ENCODE results near the gene ZNF550. TPM values are rescaled to one million over a fixed set of nuclear protein-coding genes. Genes with fewer than 3 reads are reported as not detected.
A peak's percentile ranks its signal among the peaks of the same experiment; 100 is the strongest.

Gene ZNF550
- total and polyA plus RNA-seq, 8 donors, result 1.1 to 35.0 (median 3.5) TPM

DNA sequence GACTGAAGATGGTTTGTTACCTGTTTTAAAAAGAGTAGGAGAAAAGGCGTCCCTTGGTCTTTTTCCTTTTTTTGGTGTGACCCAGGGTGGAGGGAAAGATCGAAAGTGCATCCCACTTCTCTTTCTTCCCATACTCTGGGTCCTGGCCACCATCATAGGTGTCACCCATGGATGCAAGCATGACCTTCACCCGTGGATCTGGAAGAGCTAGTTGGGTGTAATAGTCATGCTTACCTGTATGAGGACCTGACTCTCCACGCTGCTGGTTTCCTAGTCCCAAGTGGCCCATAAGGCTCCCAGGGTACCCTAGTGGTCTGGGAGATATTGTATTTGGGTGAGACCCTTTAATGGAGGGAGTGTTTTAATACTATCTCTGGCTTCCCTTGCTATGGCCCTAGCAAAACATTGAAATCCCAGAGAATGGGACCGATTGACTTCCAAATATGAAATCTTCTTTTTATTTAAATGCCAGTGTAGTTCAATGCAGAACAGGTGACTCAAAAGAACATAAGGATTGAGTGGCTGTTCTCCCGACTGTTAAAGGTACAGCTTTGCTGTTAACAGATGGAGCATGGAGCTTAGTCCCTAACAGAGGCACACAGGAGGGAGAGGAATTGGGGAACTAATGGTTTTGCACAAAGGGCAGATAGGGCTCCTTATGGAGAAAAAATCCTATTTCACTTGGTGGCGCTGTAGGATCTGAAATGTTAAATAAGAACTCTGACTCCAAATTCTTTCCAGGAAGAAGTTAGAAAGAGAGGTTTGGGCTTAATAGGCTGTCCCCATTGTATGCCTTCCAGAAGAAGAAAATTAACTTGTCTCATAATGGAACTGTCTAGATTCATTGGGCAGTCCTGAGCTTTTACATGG lies 7.0 kb upstream of the ZNF550 start:
- WGBS, 5 donors, result 56 to 62% (median 61%) methylated on average over 7 of the region's 7 CpGs
- peaks cover 56 to 100% (median 93%) of the 10 kb centered on the region in 4 donors for H3K9me3 ChIP-seq

DNA sequence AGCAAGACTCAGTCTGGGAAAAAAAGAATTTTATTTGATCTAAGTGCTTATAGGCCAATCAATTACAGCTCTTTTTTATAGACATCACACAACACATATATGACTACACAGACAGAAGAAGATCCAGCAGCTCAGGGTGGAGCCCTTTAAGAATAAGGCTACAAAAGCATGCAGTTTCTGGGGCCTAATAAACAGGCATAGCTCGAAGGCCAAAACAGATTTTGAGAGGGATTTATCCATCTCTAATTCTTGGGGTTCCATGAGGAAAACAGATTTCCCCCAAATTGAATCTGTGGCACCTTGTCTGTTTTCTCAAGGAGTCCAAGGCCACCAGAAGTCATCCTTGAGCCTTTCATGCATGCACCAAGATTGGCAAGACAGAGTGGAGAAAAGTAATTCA lies 3.9 kb upstream of the ZNF550 start:
- Histone ChIP-seq H3K27ac (no peak overlapping the region), H3K4me1 (peaks cover 11 to 16% (median 15%) of the 10 kb centered on the region in 4 donors), H3K4me3 (no peak overlapping the region), H3K27me3 (no peaks in the 10 kb centered on the region), H3K36me3 (no peaks in the 10 kb centered on the region), H3K9me3 (peaks cover 34 to 86% (median 69%) of the 10 kb centered on the region in 4 donors)
- intact Hi-C loops (cut with DNase I; ENCODE audit: low total_unique reads), result no loop called here
- no peak for TF ChIP-seq POLR2A (IDR thresholded peaks at IDR 0.05)
- no peak for TF ChIP-seq POLR2AphosphoS5 (IDR thresholded peaks at IDR 0.05)
- TF ChIP-seq, protein P1, sequence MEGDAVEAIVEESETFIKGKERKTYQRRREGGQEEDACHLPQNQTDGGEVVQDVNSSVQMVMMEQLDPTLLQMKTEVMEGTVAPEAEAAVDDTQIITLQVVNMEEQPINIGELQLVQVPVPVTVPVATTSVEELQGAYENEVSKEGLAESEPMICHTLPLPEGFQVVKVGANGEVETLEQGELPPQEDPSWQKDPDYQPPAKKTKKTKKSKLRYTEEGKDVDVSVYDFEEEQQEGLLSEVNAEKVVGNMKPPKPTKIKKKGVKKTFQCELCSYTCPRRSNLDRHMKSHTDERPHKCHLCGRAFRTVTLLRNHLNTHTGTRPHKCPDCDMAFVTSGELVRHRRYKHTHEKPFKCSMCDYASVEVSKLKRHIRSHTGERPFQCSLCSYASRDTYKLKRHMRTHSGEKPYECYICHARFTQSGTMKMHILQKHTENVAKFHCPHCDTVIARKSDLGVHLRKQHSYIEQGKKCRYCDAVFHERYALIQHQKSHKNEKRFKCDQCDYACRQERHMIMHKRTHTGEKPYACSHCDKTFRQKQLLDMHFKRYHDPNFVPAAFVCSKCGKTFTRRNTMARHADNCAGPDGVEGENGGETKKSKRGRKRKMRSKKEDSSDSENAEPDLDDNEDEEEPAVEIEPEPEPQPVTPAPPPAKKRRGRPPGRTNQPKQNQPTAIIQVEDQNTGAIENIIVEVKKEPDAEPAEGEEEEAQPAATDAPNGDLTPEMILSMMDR (IDR thresholded peaks at IDR 0.05), result no peak
- no peak for TF ChIP-seq EP300 (IDR thresholded peaks at IDR 0.05)
- 55 to 76% (median 62%) methylated on average over 1 of the region's 1 CpG for WGBS, 5 donors
- no peak for DNase-seq

More for the DNA sequence above, 7.0 kb upstream of the ZNF550 start:
- Histone ChIP-seq H3K27me3 (no peaks in the 10 kb centered on the region), H3K4me1 (no peaks in the 10 kb centered on the region), H3K27ac (no peak overlapping the region), H3K36me3 (peaks cover 0 to 14% (median 4%) of the 10 kb centered on the region in 4 donors), H3K4me3 (no peak overlapping the region)
- no peak for DNase-seq
- intact Hi-C loops (cut with DNase I; ENCODE audit: low total_unique reads), result no loop called here
- no peak for TF ChIP-seq EP300 (IDR thresholded peaks at IDR 0.05)
- TF ChIP-seq, protein P1 (IDR thresholded peaks at IDR 0.05), result no peak

DNA sequence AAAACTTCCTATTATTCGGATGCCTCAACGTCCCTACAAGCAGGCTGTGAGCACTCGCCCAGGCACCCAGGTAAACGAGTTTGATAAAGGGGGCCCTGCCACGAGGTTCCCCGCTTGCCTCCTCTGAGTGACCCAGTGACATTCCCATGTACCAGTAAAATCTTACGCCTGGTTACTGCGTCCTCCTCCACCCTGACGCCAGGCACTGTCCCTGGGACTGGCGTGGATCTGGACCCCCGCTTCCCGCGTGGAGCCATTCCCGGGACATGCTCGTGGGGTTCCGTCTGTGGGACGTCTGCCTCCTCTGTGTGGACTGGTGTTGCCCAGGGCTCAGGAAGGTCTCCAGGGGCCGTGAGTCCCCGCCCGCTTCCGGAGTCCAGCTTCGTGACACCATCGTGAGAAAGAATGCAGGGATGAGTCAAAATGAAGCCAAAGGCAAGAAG lies 407 bp upstream of the ZNF550 start:
- DNase-seq, result peak in 1 of 2 donors; percentile 57
- Histone ChIP-seq H3K27me3 (no peaks in the 10 kb centered on the region), H3K4me3 (peak overlapping the region; percentile 87 to 100 (median 96)), H3K4me1 (peaks cover 14 to 27% (median 25%) of the 10 kb centered on the region in 4 donors), H3K36me3 (peaks cover 10 to 23% (median 13%) of the 10 kb centered on the region in 4 donors), H3K27ac (peak overlapping the region in 2 of 5 donors; percentile 79 to 82), H3K9me3 (peaks cover 3 to 82% (median 47%) of the 10 kb centered on the region in 4 donors)
- TF ChIP-seq, protein P1 (IDR thresholded peaks at IDR 0.05), result no peak
- TF ChIP-seq POLR2A (IDR thresholded peaks at IDR 0.05), result no peak
- no peak for TF ChIP-seq EP300 (IDR thresholded peaks at IDR 0.05)
- TF ChIP-seq POLR2AphosphoS5 (IDR thresholded peaks at IDR 0.05), result no peak
- intact Hi-C loops (cut with DNase I; ENCODE audit: low total_unique reads), result no loop called here
- WGBS, 5 donors, result 12 to 22% (median 19%) methylated on average over 19 to 23 of the region's 23 CpGs

DNA sequence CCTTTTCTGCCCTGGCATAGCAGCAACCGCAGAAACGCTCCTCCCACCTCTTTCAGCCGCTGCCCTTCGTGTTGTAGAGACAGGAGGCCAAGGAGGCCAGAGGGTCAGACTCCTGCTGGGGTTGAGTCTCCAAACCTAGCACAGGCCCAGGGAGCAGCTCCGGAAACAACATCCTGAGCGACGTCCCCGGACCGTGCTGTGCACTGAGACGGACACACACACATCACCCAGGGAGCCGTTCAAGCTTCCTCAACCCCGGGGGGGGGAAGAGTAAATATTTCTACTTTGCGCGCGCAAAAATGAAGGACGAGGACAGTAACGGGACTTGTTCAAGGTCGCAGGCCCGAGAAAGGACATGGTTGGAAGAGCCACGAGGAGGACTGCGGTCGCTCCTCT lies 657 bp downstream of the ZNF550 start:
- H3K9me3 ChIP-seq, result peaks cover 0 to 82% (median 47%) of the 10 kb centered on the region in 4 donors
- intact Hi-C loops (cut with DNase I; ENCODE audit: low total_unique reads), result no loop called here
- TF ChIP-seq EP300 (IDR thresholded peaks at IDR 0.05) (no peak), POLR2AphosphoS5 (IDR thresholded peaks at IDR 0.05) (no peak)

More for the DNA sequence above, 657 bp downstream of the ZNF550 start:
- H3K27me3 ChIP-seq, result no peaks in the 10 kb centered on the region
- peaks cover 20 to 34% (median 24%) of the 10 kb centered on the region in 4 donors for H3K36me3 ChIP-seq
- 0 to 2% (median 0%) methylated on average over 4 to 22 of the region's 22 CpGs for WGBS, 5 donors
- peaks cover 14 to 27% (median 25%) of the 10 kb centered on the region in 4 donors for H3K4me1 ChIP-seq
- peak overlapping the region in 4 of 5 donors; percentile 73 to 82 (median 78) for H3K27ac ChIP-seq
- DNase-seq, result peak in 1 of 2 donors; percentile 55
- H3K4me3 ChIP-seq, result peak overlapping the region; percentile 87 to 100 (median 96)

All from stomach (tissue), 9 donors.